NCI-H82 treated with DMSO at 0.1 percent for 48 hours (cell line): ENCODE results near the gene IQGAP2.
"Not testable (repeated sequence)": the region's sequence is repeated elsewhere in the genome, so short reads cannot be mapped to it uniquely, and the experiment has no call there.

Source experiments
- DNase-seq: peaks from one replicate; lab custom pipeline; 2025; ENCODE audit not compliant: unreplicated experiment; lab: John Stamatoyannopoulos, UW

IQGAP2 gene, protein sequence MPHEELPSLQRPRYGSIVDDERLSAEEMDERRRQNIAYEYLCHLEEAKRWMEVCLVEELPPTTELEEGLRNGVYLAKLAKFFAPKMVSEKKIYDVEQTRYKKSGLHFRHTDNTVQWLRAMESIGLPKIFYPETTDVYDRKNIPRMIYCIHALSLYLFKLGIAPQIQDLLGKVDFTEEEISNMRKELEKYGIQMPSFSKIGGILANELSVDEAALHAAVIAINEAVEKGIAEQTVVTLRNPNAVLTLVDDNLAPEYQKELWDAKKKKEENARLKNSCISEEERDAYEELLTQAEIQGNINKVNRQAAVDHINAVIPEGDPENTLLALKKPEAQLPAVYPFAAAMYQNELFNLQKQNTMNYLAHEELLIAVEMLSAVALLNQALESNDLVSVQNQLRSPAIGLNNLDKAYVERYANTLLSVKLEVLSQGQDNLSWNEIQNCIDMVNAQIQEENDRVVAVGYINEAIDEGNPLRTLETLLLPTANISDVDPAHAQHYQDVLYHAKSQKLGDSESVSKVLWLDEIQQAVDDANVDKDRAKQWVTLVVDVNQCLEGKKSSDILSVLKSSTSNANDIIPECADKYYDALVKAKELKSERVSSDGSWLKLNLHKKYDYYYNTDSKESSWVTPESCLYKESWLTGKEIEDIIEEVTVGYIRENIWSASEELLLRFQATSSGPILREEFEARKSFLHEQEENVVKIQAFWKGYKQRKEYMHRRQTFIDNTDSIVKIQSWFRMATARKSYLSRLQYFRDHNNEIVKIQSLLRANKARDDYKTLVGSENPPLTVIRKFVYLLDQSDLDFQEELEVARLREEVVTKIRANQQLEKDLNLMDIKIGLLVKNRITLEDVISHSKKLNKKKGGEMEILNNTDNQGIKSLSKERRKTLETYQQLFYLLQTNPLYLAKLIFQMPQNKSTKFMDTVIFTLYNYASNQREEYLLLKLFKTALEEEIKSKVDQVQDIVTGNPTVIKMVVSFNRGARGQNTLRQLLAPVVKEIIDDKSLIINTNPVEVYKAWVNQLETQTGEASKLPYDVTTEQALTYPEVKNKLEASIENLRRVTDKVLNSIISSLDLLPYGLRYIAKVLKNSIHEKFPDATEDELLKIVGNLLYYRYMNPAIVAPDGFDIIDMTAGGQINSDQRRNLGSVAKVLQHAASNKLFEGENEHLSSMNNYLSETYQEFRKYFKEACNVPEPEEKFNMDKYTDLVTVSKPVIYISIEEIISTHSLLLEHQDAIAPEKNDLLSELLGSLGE (N-terminal part only)

DNA sequence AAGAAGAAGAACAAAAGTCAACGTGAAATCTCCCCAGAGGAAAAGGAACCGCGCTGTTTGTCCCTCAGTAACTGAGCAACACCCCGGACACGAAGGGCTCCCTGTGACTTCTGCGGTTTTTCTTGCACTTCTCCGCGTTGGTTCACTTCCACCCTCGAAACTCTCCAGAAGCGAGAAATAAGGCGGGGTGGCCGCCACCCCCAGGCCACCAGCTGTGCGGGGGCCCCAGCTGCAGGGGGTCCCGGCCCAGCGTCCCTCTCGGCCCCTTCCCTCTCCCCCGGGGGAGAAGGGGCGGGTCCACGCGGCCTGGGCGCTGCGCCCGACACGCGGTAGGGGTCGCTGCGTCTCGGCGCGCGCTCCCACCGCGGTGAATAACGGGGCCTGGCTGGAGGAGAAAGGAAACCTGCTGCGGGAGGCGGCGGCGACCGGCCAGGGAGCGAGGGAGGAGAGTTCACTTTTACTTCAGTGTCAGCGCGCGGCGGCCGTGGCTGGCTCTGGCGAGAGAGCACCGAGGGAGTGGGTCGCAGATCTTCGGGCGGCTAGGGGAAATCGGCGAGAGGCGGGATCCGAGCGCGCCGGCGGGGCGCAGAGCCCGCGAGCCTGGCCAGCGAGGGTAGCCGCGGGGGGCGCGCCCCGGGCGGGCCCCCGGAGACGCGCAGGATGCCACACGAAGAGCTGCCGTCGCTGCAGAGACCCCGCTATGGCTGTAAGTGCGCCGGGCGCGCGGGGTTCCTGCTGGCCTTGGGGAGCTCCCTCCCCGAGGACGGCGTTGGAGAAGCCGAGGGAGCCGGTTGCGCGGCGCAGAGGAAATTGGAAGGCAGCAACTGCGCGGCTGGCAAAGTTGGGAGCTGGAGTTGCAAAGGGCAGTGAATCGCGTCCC, at the start of gene IQGAP2:
IQGAP2 (plus strand) TSS at position 400 of the 880 bp plus-strand sequence; CDS start at position 661, 261 bp downstream.
- peak; percentile 31 for DNase-seq

DNA sequence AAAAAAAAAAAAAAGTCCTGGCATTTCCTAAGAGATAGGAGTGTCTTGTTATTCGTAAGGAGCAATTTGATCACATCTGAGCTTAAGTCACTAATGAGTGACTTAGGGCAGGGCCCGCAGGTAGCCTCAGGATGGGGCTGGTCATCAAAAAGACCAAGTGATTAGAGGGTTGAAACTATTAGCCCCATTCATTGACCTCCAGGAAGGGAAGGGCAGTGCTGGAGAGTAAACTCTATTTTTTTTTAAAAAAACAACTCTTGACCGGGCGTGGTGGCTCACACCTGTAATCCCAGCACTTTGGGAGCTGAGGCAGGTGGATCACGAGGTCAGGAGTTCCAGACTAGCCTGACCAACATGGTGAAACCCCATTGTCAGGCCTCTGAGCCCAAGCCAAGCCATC, 46.2 kb upstream of the IQGAP2 start:
- DNase-seq: no peak

GRCh38 chr5:76363352-76364225, 39.5 kb upstream of the IQGAP2 start:
- no peak for DNase-seq

DNA sequence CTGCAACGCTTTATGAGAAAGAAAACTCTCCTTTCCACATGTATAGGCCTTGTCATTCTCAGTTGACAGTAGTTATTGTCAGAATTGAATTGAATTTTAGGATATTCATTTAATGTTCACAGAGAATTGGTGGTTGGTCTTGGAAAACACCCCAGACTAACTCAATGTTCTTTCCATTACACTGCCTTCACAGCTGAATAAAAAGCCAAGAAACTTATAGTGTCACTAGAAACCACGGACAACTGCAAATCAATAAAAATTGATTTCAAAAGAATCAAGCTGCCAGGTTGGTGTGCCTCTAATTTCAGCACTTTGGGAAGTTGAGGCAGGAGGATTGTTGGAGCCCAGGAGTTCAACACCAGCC, 38.9 kb upstream of the IQGAP2 start:
- no peak for DNase-seq

DNA sequence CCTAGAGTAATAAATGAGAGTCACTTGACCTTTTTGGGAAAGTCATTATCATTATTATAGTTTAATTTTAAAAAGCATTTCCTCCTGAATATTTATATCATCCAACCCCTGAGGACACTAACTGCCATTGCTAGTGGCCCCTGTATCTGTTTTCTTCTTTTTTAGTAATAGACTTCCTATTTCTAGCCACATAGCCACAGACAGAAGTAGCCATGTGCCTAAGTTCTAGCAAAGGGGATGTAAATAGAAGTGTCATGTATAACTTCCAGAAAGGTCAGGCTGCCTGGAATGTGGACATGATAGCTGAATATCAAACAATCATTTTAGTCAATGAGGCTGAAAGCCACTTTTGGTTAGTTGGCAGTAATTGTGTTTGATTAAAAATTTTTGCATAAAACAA, 37.5 kb upstream of the IQGAP2 start:
- no peak for DNase-seq

- DNase-seq: no peak
Measured at GRCh38 chr5:76366596-76366995, 36.5 kb upstream of the IQGAP2 start.

- no peak for DNase-seq
Measured at GRCh38 chr5:76367623-76368371, 35.3 kb upstream of the IQGAP2 start.

DNA sequence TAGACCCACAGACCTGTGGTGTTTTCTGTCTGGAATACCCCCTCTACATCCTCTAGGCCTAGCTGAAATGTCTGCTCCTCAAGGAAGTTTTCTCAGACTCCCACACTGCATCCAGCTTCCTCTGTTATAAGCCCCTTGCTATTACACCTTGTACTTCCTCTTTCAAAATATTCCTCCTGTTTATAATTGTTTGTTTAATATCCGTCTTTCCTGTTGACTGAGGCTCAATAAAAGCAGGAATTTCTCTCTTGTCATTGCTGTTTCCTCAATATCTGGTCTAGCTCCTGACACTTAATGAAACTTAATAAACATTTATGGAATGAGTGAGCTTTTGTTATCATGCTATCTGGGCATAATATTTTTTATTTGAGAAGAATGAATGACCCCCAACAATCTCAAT, 34.1 kb upstream of the IQGAP2 start:
- no peak for DNase-seq

DNA sequence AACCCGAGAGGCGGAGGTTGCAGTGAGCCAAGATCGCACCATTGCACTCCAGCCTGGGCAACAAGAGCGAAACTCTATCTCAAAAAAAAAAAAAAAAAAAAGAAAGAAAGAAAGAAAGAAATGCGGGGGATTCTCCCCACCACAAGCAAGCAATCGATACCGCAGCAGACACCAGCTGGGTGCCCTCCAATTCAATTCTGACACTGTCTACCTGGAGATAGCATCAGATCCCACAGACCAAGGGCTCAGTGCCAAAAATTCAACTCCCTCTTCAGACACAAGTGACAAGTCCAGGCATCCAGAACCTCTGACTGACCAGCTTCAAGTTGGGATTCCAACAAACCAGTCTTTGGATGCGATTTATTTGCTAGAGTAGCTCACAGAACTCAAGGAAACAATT, 33.4 kb upstream of the IQGAP2 start:
- not testable (repeated sequence) for DNase-seq

GRCh38 chr5:76371960-76372322, 31.1 kb upstream of the IQGAP2 start:
- no peak for DNase-seq

DNA sequence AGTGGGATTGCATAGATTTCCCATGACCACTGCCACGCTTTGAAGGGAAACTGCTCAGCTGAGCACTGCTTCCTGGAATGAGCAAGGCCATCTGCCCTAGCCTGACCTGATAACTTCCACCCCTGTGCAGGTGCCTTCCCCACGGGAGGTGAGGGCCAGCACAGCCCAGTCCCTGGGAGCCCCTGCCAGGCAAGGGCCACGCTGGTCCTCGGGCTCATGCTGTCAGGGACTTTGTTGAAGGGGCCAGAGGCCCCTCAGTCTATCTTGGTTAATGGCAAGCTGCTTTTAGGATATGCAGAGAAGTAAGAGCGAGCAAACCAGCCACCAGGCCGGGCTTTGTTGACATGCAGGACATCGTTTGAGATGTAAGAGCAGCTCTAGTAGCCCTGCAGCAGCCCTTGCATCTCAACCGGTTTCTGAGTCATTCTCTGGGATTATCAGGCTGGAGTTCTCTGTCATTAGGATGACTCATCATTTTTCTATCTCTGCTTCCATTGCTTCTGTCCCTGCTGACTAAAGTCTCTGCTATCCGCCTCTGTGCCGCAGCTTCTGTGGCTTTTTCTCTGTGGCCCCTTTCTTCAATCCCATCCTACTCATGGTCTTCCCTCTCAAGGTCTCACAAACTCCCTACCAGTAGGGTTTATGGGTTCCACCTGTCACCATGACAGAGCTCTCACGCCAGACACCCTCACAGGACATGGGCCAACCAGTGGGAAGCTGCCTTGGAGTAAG, 30.6 kb upstream of the IQGAP2 start:
- DNase-seq: no peak

DNA sequence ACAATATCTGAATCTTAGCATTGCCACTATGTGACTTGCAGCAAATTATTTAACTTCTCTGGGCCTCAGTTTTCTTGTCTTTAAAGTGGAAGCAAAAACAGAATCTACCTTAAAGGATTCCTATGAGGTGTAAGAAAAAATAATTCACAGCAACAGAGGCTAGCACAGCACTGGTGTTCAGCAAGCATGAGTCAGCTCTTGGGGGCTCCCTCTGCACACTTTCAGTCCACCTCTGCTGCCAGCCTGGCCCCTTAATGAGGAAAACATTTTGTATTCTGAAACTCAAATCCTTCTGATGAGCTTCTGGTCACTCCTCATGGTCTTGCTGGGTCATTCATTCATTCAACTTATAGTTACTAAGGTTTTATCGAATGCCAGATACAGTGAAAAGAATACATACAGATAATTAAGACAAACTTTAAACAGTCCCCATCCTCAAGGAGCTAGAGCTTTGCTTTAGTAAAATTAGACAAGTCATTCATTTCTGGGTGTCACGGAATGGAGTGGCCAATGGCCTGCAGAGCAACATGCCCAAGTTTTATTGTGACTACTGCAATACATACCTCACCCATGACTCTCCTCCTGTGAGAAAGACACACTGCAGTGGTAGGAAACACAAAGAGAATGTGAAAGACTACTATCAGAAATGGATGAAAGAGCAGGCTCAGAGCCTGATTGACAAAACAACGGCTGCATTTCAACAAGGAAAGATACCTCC, 26.8 kb upstream of the IQGAP2 start:
- no peak for DNase-seq

DNA sequence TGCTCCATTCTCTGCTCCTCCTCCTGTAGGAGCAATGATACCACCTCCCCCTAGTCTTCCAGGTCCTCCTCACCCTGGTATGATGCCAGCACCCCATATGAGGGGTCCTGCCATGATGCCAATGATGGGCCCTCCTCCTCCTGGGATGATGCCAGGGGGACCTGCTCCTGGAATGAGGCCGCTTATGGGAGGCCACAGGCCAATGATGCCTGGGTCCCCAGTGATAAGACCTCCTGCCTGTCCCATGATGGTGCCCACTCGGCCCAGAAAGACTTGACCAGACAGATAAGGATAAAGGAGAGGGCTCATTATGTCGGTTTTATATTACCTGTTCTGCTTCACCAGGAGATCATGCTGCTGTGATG, 26.2 kb upstream of the IQGAP2 start:
- DNase-seq: no peak

DNA sequence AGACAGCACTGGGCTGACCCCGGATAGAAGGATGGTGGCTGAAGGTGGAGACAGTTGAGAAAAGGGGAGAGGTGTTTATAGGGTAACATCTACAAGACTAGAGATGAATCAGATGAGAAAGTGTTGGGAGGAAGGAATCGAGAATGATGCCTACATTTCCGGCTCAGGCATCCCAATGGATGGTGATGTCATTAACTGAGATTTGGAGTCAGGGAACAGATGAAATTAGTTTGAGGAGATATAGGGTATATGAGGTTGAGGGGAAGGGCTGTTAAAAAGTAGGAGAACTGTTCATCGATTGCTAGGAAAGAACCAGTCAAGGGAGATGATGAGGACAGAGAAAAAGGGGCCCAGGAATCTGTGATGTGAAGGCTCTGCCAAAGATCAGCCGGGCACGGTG, 24.7 kb upstream of the IQGAP2 start:
- DNase-seq: no peak

DNA sequence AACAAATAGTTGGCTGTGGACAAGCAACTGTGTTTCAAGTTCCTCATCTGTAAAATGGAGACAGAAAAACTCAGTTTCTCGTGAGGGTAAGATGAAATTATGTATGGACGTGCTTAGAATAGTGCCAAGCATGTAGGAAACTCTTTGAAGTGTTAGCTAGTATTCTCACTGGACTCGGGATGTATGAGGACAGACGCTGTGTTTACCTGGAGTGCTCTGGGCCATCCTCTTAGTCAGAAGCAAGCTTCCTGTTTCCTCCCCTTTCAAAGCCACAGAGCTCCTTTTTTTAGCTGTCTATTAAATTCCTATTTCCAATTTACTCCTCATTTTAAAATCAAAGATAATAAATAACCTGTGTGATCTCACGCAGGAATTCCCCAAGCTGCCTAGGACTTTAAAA, 23.8 kb upstream of the IQGAP2 start:
- no peak for DNase-seq

GRCh38 chr5:76379855-76380254, 23.2 kb upstream of the IQGAP2 start:
- no peak for DNase-seq

DNA sequence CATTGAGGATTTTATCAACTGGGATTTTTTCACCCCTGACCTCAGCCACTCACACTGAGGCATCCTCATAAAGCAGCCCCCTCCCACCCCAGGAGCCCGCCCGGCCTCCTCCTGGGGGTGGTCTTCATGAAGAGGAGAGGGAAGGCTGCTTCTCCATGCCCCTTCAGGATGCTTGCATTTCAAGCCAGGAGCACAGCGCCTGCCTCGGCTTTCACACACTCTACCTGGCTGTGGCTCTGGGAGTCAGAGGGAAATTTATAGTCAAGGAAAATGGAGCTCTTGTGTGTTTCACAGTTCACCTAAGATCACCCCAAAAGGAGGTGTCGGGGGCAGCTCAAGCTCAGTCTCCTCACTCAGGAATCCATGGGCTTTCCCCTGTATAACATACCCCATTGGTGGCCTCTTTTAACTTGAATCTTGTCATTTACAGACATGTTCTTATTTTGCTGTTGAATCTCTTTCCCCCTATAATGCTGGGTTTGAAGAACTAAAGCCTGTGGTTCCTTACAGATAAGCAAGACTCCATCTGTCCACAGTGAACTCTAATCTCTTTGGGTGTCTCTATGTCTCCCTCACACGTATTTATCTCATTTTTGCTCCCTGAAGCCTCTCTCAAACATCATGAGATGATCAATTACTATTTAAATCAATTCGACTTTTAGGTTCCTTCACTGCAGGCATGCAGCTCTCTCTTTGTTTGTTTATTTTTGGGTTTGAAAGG, 22.6 kb upstream of the IQGAP2 start:
- DNase-seq: peak; percentile 37
